ENCODE measurements around the gene WASF2. TPM values are rescaled to one million over a fixed set of nuclear protein-coding genes. Genes with fewer than 3 reads are reported as not detected.

WASF2 gene
- total and polyA plus RNA-seq, 5 donors = 22.1 to 77.9 (median 69.4) TPM

GRCh38 chr1:27374362-27375086, 115.4 kb downstream of the WASF2 start, which contains the start of gene FCN3:
FCN3 (minus strand) TSS chr1:27374824; CDS start chr1:27374818, 6 bp downstream.
- H3K9me3 ChIP-seq (ENCODE audit: control insufficient read depth, low read length) = no peaks in the 10 kb centered on the region
- ATAC-seq (peak in 1 of 2 donors; percentile 37), DNase-seq (peak in 2 of 3 donors; percentile 50 to 65)
- peak within 1 kb of the TSS; percentile 46 for H3K27ac ChIP-seq (ENCODE audit: low read length)
- H3K27me3 ChIP-seq (ENCODE audit: control insufficient read depth, insufficient read depth) = no peaks in the 10 kb centered on the region
- WGBS = 68% methylated on average over 4 of the region's 4 CpGs
- no peaks in the 10 kb centered on the region for H3K4me1 ChIP-seq (ENCODE audit: control insufficient read depth, insufficient read depth, low read length)
- H3K4me3 ChIP-seq (ENCODE audit: low read length) = no peak within 1 kb of the TSS
- intact Hi-C loops (cut with DNase I) = no loop called here

GRCh38 chr1:27372808-27373690, 116.9 kb downstream of the WASF2 start:
- ATAC-seq = no peak
- no peaks in the 10 kb centered on the region for H3K9me3 ChIP-seq (ENCODE audit: control insufficient read depth, low read length)
- DNase-seq = peak in 2 of 3 donors; percentile 53 to 58
- peaks cover 2% of the 10 kb centered on the region for H3K4me1 ChIP-seq (ENCODE audit: control insufficient read depth, insufficient read depth, low read length)
- peak overlapping the region; percentile 2 for H3K4me3 ChIP-seq (ENCODE audit: low read length)
- no peaks in the 10 kb centered on the region for H3K27me3 ChIP-seq (ENCODE audit: control insufficient read depth, insufficient read depth)
- WGBS = 90% methylated on average over 11 of the region's 11 CpGs
- intact Hi-C loops (cut with DNase I) = no loop called here
- H3K27ac ChIP-seq (ENCODE audit: low read length) = no peak overlapping the region

GRCh38 chr1:27372022-27372807, 117.8 kb downstream of the WASF2 start:
- intact Hi-C loops (cut with DNase I) = no loop called here
- Histone ChIP-seq H3K4me3 (ENCODE audit: low read length) (no peak overlapping the region), H3K27me3 (ENCODE audit: control insufficient read depth, insufficient read depth) (no peaks in the 10 kb centered on the region), H3K9me3 (ENCODE audit: control insufficient read depth, low read length) (no peaks in the 10 kb centered on the region), H3K4me1 (ENCODE audit: control insufficient read depth, insufficient read depth, low read length) (peaks cover 9% of the 10 kb centered on the region), H3K27ac (ENCODE audit: low read length) (no peak overlapping the region)
- DNase-seq (peak in 2 of 3 donors; percentile 38 to 42), ATAC-seq (no peak)
- WGBS = 87% methylated on average over 19 of the region's 19 CpGs

GRCh38 chr1:27368869-27369582, 120.9 kb downstream of the WASF2 start:
- H3K27ac ChIP-seq (ENCODE audit: low read length) = peak overlapping the region; percentile 19
- ATAC-seq (no peak), DNase-seq (peak in 2 of 3 donors; percentile 42 to 47)
- no peak overlapping the region for H3K4me3 ChIP-seq (ENCODE audit: low read length)
- WGBS = 54% methylated on average over 13 of the region's 13 CpGs
- intact Hi-C loops (cut with DNase I) = loop anchor here in 1 of 4 donors (5.0 kb wide), 1 partner anchor 33 kb away; no protein-coding TSS in a partner anchor
- H3K4me1 ChIP-seq (ENCODE audit: control insufficient read depth, insufficient read depth, low read length) = peaks cover 18% of the 10 kb centered on the region
- no peaks in the 10 kb centered on the region for H3K27me3 ChIP-seq (ENCODE audit: control insufficient read depth, insufficient read depth)
- no peaks in the 10 kb centered on the region for H3K9me3 ChIP-seq (ENCODE audit: control insufficient read depth, low read length)

- intact Hi-C loops (cut with DNase I) = loop anchor here in 1 of 4 donors (5.0 kb wide), 1 partner anchor 35 kb away; no protein-coding TSS in a partner anchor
- H3K9me3 ChIP-seq (ENCODE audit: control insufficient read depth, low read length) = no peaks in the 10 kb centered on the region
- DNase-seq = no peak
- ATAC-seq = no peak
- H3K4me1 ChIP-seq (ENCODE audit: control insufficient read depth, insufficient read depth, low read length) = peaks cover 18% of the 10 kb centered on the region
- H3K27ac ChIP-seq (ENCODE audit: low read length) = peak overlapping the region; percentile 100
- WGBS = 28% methylated on average over 8 of the region's 8 CpGs
- peak overlapping the region; percentile 94 for H3K4me3 ChIP-seq (ENCODE audit: low read length)
- H3K27me3 ChIP-seq (ENCODE audit: control insufficient read depth, insufficient read depth) = no peaks in the 10 kb centered on the region
Observed at GRCh38 chr1:27367160-27367650, 122.8 kb downstream of the WASF2 start.

- peaks cover 18% of the 10 kb centered on the region for H3K4me1 ChIP-seq (ENCODE audit: control insufficient read depth, insufficient read depth, low read length)
- no peaks in the 10 kb centered on the region for H3K27me3 ChIP-seq (ENCODE audit: control insufficient read depth, insufficient read depth)
- DNase-seq = peak; percentile 95 to 98 (median 95)
- peak within 1 kb of the TSS; percentile 94 for H3K4me3 ChIP-seq (ENCODE audit: low read length)
- H3K9me3 ChIP-seq (ENCODE audit: control insufficient read depth, low read length) = no peaks in the 10 kb centered on the region
- peak within 1 kb of the TSS; percentile 100 for H3K27ac ChIP-seq (ENCODE audit: low read length)
- ATAC-seq = peak; percentile 85 to 88
- under 1% methylated on average over 67 of the region's 67 CpGs for WGBS
- intact Hi-C loops (cut with DNase I) = loop anchor here in 1 of 4 donors (5.0 kb wide), 1 partner anchor 36 kb away; no protein-coding TSS in a partner anchor
Observed at GRCh38 chr1:27366411-27367159, 123.4 kb downstream of the WASF2 start, which contains the start of gene MAP3K6. MAP3K6 (minus strand) TSS chr1:27366961; CDS start chr1:27366597, 364 bp downstream.

- H3K9me3 ChIP-seq (ENCODE audit: control insufficient read depth, low read length) = no peaks in the 10 kb centered on the region
- ATAC-seq (peak; percentile 76 to 82), DNase-seq (peak; percentile 95 to 98 (median 97))
- under 1% methylated on average over 30 of the region's 30 CpGs for WGBS
- H3K4me1 ChIP-seq (ENCODE audit: control insufficient read depth, insufficient read depth, low read length) = peaks cover 18% of the 10 kb centered on the region
- H3K4me3 ChIP-seq (ENCODE audit: low read length) = peak overlapping the region; percentile 94
- intact Hi-C loops (cut with DNase I) = loop anchor here in 1 of 4 donors (5.0 kb wide), 1 partner anchor 36 kb away; no protein-coding TSS in a partner anchor
- H3K27ac ChIP-seq (ENCODE audit: low read length) = peak overlapping the region; percentile 100
- no peaks in the 10 kb centered on the region for H3K27me3 ChIP-seq (ENCODE audit: control insufficient read depth, insufficient read depth)
Observed at GRCh38 chr1:27366113-27366410, 123.9 kb downstream of the WASF2 start.

GRCh38 chr1:27365372-27366112, 124.4 kb downstream of the WASF2 start:
- DNase-seq (peak; percentile 92 to 96 (median 95)), ATAC-seq (peak; percentile 81 to 86)
- Histone ChIP-seq H3K27ac (ENCODE audit: low read length) (peak overlapping the region; percentile 100), H3K27me3 (ENCODE audit: control insufficient read depth, insufficient read depth) (no peaks in the 10 kb centered on the region), H3K9me3 (ENCODE audit: control insufficient read depth, low read length) (no peaks in the 10 kb centered on the region), H3K4me1 (ENCODE audit: control insufficient read depth, insufficient read depth, low read length) (peaks cover 18% of the 10 kb centered on the region), H3K4me3 (ENCODE audit: low read length) (peak overlapping the region; percentile 94)
- 2% methylated on average over 40 of the region's 40 CpGs for WGBS
- intact Hi-C loops (cut with DNase I) = loop anchor here in 1 of 4 donors (5.0 kb wide), 1 partner anchor 37 kb away; no protein-coding TSS in a partner anchor
